Keratinocyte (primary cell): ENCODE data around the gene GPR183.

Experiments
- CTCF ChIP-seq, 3 experiments: IDR thresholded peaks in 1 of 3; conservative IDR thresholded peaks in 1 of 3; optimal IDR thresholded peaks in 1 of 3; 2 replicates in 2 of 3; 3 replicates in 1 of 3; pipeline versions ENCODE3 to v1.5.1; 2011; ENCODE audit warnings: low read length in 3 of 3, mild to moderate bottlenecking in 3 of 3, moderate library complexity in 2 of 3, control low read depth in 1 of 3, inconsistent platforms in 1 of 3; ENCODE audit not compliant: insufficient read depth in 2 of 3; ENCODE audit errors: extremely low read depth in 1 of 3
- EZH2 ChIP-seq: IDR thresholded peaks from one replicate; pipeline ENCODE4 v1.6.1; 2012; ENCODE audit warnings: inconsistent platforms, mild to moderate bottlenecking, low read length, moderate library complexity

GRCh38 chr13:99354371-99354951, 47.3 kb upstream of the GPR183 start:
- TF ChIP-seq CTCF (optimal IDR thresholded peaks at IDR 0.05 in 1 of 3, IDR thresholded peaks at IDR 0.05 in 1 of 3, conservative IDR thresholded peaks at IDR 0.05 in 1 of 3; ENCODE audit: extremely low read depth in 1 of 3, insufficient read depth in 2 of 3, low read length in 3 of 3) (no peak), EZH2 (no peak)
